Spleen (tissue), 11 donors: ENCODE measurements around the gene SPINT2. TPM values are rescaled to one million over a fixed set of nuclear protein-coding genes. Genes with fewer than 3 reads are reported as not detected.
A peak's percentile ranks its signal among the peaks of the same experiment; 100 is the strongest.
"Not testable (repeated sequence)": the region's sequence is repeated elsewhere in the genome, so short reads cannot be mapped to it uniquely, and the experiment has no call there.

Experiments used
- DNase-seq: peaks from one replicate; pipeline ENCODE4 v3.0.0-alpha.2; 2020
- H3K27ac ChIP-seq, 8 donors: fragments of 200-600 bp; sonication (generic) in 7 of 8; 1 replicate in 4 of 8; 2 replicates in 4 of 8; pipeline versions ENCODE4 v1.5.0 to v1.8.0; 2016 to 2021; ENCODE audit warnings: inconsistent platforms in 4 of 8, mild to moderate bottlenecking in 4 of 8, moderate library complexity in 1 of 8
- H3K27me3 ChIP-seq, 7 donors: fragments of 200-600 bp; sonication (generic) in 6 of 7; replicated peaks in 1 of 7; 1 replicate in 4 of 7; 2 replicates in 3 of 7; pipeline versions ENCODE4 v1.5.0 to v1.8.0; 2016 to 2021; ENCODE audit warnings: inconsistent platforms in 3 of 7, mild to moderate bottlenecking in 1 of 7
- H3K36me3 ChIP-seq, 6 donors: fragments of 200-600 bp; sonication (generic) in 5 of 6; 1 replicate in 4 of 6; 2 replicates in 2 of 6; pipeline versions ENCODE4 v1.5.0 to v1.8.0; 2016 to 2021; ENCODE audit warnings: inconsistent platforms in 2 of 6
- H3K4me1 ChIP-seq, 6 donors: fragments of 200-600 bp; sonication (generic) in 5 of 6; 1 replicate in 3 of 6; 2 replicates in 3 of 6; pipeline versions ENCODE4 v1.5.0 to v1.8.0; 2016 to 2021; ENCODE audit warnings: inconsistent platforms in 3 of 6
- H3K4me3 ChIP-seq, 8 donors: fragments of 200-600 bp; sonication (generic) in 7 of 8; 1 replicate in 4 of 8; 2 replicates in 4 of 8; pipeline versions ENCODE4 v1.5.0 to v1.8.0; 2016 to 2021; ENCODE audit warnings: inconsistent platforms in 4 of 8, mild to moderate bottlenecking in 4 of 8, moderate library complexity in 2 of 8
- H3K9me3 ChIP-seq, 8 donors: fragments of 200-600 bp; sonication (generic) in 7 of 8; 1 replicate in 4 of 8; 2 replicates in 4 of 8; pipeline versions ENCODE4 v1.5.0 to v1.8.0; 2016 to 2021; ENCODE audit warnings: inconsistent platforms in 4 of 8
- POLR2A ChIP-seq, 3 donors: fragments of 450-650 bp; IDR thresholded peaks; one replicate each; pipeline ENCODE4 v1.5.1; 2017; ENCODE audit warnings: antibody characterized with exemption in 3 of 3, mild to moderate bottlenecking in 1 of 3
- POLR2AphosphoS5 ChIP-seq, 3 donors: sonication (generic); formaldehyde crosslinking; IDR thresholded peaks; one replicate each; pipeline ENCODE4 v1.5.1; 2017; ENCODE audit warnings: antibody characterized with exemption in 3 of 3
- WGBS, 5 donors: extraction: QIAGEN DNeasy Blood & Tissue Kit in 3 of 5; methylation state at CpG; one replicate each; pipeline versions ENCODE4 v1.1.5 to v1.1.7; 2013 to 2018; 5-methylcytosine and 5-hydroxymethylcytosine counted together
- intact Hi-C: fragments of 100-400 bp; cut with DNase I; formaldehyde crosslinking; loops from one replicate; pipeline ENCODE4 v1.15.0; 2023; ENCODE audit warnings: low total_unique reads
- polyA plus RNA-seq, 3 donors: library from polyadenylated mRNA; stranded (reverse); fragments of 200-250 nt; gene quantifications; one replicate each; pipeline ENCODE4 v1.2.1, GENCODE V29; 2013
- total RNA-seq, 7 donors: library from RNA; depleted of rRNA in 3 of 7; stranded (reverse); fragments of >200 nt in 3 of 7; fragmentation: NEBNext Ultra II Directional in 4 of 7; extraction: Animal tissue kit (Norgen Biotek cat#: 25700) in 4 of 7; gene quantifications; one replicate each; pipeline versions ENCODE4 v1.1.0 to v1.2.1, GENCODE V29; 2016 to 2021
- TF ChIP-seq, protein P1 (sequence below), 11 experiments: fragments of 200-600 bp in 7 of 11; fragments of 450-650 bp in 4 of 11; sonication (generic) in 4 of 11; IDR thresholded peaks in 8 of 11; conservative IDR thresholded peaks in 3 of 11; 1 replicate in 7 of 11; 2 replicates in 4 of 11; pipeline versions ENCODE4 v1.4.0 to v1.8.0; 2016 to 2021; ENCODE audit warnings: antibody characterized with exemption in 11 of 11, inconsistent platforms in 4 of 11, mild to moderate bottlenecking in 1 of 11
- donor health status: healthy with polysubstance abuse.
- donor health status: DM: no; HTN: no; CAD: no; lungs with moderate emphysema.
- donor health status: DM: no; HTN: no; CAD: no.
- donor health status: Bipolar disorder and iron deficiency.
- donor health status: healthy.
- donor health status: DM: no; HTN: no; CAD: no.
- donor health status: DM: yes; HTN: yes; CAD: no.

SPINT2 gene
- total and polyA plus RNA-seq, 10 donors, result 41.2 to 87.8 (median 64.4) TPM

DNA sequence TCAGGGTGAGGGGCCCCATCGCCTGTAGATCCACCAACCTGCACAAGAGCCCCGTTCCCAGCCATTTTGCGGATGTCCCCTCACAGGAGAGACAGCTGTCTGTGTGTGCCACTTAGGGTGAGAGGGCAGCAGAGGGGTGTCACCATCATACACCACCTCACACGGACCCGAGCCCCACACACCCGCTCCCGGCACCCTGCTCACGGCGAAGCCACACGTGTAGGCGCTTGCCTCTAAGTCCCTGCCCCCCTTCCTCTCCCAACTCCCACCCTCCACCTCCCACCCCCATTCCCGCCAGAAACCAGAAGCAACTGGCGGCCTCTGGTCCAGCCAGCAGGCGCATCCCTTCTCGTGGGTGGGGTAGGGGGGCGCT, 36.4 kb upstream of the SPINT2 start:
- whole genome bisulfite sequencing, 5 donors, result 9 to 15% (median 13%) methylated on average over 15 to 16 of the region's 16 CpGs
- no peaks in the 10 kb centered on the region for H3K9me3 ChIP-seq
- peak overlapping the region in 1 of 8 donors; percentile 54 for H3K4me3 ChIP-seq
- no peaks in the 10 kb centered on the region for H3K36me3 ChIP-seq
- intact Hi-C loops, result loop anchor here (10.0 kb wide), 1 partner anchor 323 kb away; the partner anchor contains the start of genes SIPA1L3 and WDR87
- peaks cover 11 to 100% (median 82%) of the 10 kb centered on the region in 7 donors for H3K27me3 ChIP-seq
- no peak overlapping the region for H3K27ac ChIP-seq
- TF ChIP-seq POLR2A (IDR thresholded peaks at IDR 0.05), result no peak
- TF ChIP-seq, protein P1, sequence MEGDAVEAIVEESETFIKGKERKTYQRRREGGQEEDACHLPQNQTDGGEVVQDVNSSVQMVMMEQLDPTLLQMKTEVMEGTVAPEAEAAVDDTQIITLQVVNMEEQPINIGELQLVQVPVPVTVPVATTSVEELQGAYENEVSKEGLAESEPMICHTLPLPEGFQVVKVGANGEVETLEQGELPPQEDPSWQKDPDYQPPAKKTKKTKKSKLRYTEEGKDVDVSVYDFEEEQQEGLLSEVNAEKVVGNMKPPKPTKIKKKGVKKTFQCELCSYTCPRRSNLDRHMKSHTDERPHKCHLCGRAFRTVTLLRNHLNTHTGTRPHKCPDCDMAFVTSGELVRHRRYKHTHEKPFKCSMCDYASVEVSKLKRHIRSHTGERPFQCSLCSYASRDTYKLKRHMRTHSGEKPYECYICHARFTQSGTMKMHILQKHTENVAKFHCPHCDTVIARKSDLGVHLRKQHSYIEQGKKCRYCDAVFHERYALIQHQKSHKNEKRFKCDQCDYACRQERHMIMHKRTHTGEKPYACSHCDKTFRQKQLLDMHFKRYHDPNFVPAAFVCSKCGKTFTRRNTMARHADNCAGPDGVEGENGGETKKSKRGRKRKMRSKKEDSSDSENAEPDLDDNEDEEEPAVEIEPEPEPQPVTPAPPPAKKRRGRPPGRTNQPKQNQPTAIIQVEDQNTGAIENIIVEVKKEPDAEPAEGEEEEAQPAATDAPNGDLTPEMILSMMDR (IDR thresholded peaks at IDR 0.05 in 8 of 11, conservative IDR thresholded peaks at IDR 0.05 in 3 of 11), result no peak
- no peak for TF ChIP-seq POLR2AphosphoS5 (IDR thresholded peaks at IDR 0.05)
- peaks cover 7 to 39% (median 28%) of the 10 kb centered on the region in 6 donors for H3K4me1 ChIP-seq
- no peak for DNase-seq

DNA sequence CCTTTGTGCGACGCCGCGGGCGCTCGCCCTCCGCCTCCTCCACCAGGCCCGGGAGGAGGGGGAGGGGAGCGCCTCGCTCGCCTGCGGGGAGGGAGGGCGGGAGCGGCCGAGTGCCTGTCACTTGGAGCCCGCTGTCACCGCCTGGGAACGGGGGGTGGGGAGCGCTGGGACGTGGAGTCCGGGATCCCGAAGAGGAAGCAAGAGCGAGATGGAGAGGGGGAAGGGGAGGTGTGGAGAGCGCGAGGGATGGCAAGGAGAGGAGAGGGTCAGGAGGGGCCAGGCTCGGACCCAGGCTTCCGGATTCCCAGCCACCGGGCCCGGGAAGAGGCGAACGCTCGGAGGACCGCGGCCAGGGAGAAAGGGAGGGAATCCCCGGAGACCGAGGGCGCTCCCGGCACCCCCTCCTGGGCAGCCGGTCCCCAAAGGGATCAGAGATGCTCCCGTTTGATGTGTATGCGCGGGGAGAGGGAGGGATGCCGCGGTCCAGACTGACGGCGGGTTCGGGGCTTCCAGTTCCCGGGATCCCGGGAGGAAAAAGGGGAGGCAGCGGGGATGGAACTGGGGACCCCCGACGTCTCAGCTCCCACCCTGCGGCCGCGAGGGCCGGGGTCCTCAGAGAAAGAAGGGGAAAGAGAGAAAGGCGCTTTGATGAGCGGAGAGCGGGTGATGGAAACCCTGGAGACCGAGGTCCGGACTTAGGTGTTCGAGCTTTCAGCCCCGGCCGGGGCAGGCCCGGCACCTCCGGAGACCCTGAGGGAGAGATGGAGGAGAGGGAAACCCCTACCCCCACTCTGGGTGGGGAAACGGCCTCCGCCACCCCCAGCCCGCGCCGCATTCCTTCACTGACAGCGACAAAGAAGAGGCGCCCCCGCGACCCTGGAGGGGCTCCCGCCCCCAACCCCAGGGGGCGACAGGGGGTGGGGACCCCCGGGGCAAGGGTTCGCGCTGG, 35.6 kb upstream of the SPINT2 start:
- intact Hi-C loops, result loop anchor here (10.0 kb wide), 1 partner anchor 324 kb away; the partner anchor contains the start of genes SIPA1L3 and WDR87
- WGBS, 5 donors, result 2 to 3% (median 2%) methylated on average over 61 to 80 of the region's 80 CpGs
- DNase-seq, result no peak
- H3K36me3 ChIP-seq, result no peaks in the 10 kb centered on the region
- no peak overlapping the region for H3K27ac ChIP-seq
- peaks cover 7 to 35% (median 24%) of the 10 kb centered on the region in 6 donors for H3K4me1 ChIP-seq
- TF ChIP-seq POLR2AphosphoS5 (IDR thresholded peaks at IDR 0.05) (no peak), POLR2A (IDR thresholded peaks at IDR 0.05) (no peak)
- TF ChIP-seq, protein P1 (IDR thresholded peaks at IDR 0.05 in 8 of 11, conservative IDR thresholded peaks at IDR 0.05 in 3 of 11), result no peak
- H3K4me3 ChIP-seq, result peak overlapping the region in 3 of 8 donors; percentile 10 to 54 (median 14)
- peaks cover 11 to 100% (median 76%) of the 10 kb centered on the region in 7 donors for H3K27me3 ChIP-seq
- H3K9me3 ChIP-seq, result no peaks in the 10 kb centered on the region

DNA sequence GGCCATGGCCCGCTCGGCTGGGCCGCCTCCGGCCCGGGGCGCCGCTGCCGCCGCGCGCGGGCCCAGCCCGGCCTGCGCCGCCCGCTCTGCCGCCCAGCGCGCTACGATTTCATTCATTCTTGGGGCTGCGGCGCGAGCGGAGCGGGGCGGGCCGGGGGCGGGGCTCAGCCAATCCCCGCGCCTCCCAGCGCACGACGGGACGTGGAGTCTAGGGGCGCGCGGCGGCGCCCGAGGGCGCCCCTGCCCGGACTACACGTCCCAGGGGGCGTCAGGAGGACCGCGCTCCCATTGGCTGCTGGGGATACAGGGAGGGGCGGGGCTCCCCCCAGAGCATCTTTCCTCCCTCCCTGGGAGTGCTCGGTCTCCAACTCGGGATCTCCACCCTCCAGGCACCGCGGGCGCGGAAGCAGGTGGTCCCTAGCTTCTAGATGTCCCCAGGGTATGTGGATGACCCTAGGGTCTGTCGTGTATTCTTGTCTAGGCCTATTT, 34.7 kb upstream of the SPINT2 start:
- DNase-seq, result peak; percentile 81

DNA sequence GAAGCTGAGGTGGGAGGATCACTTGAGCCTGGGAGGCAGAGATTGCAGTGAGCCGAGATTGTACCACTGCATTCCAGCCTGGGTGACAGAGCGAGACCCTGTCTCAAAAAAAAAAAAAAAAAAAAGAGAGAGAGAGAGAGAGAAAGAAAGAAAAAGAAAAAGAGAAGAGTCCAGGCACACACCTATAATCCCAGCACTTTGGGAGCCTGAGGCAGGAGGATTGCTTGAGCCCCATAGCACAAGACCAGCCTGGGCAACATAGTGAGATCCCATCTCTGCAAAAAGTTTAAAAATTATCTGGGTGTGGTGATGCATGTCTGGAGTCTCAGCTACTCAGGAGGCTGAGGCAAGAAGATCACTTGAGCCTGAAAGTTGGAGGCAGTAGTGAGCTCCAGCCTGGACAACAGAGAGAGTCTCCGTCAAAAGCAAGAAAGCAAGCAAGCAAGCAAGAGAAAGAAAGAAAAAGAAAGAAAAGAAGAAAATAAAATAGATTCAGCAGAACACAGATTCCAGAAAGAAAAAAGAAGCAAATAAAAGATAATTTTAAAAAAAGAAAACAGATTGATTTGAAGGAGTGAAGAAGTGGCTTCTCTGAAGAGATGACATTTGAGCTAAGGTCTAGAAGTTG, 33.8 kb upstream of the SPINT2 start:
- DNase-seq, H3K36me3 ChIP-seq, H3K27ac ChIP-seq, intact Hi-C loops, H3K9me3 ChIP-seq, H3K4me3 ChIP-seq: not testable (repeated sequence)
- Histone ChIP-seq H3K27me3 (peaks cover 11 to 84% (median 58%) of the 10 kb centered on the region in 7 donors), H3K4me1 (peaks cover 7 to 28% (median 19%) of the 10 kb centered on the region in 6 donors)
- 49 to 84% (median 76%) methylated on average over 3 of the region's 3 CpGs for WGBS, 5 donors

More for the DNA sequence above, 34.7 kb upstream of the SPINT2 start:
- H3K36me3 ChIP-seq, result no peaks in the 10 kb centered on the region
- H3K27me3 ChIP-seq, result peaks cover 11 to 94% (median 67%) of the 10 kb centered on the region in 7 donors
- no peak overlapping the region for H3K27ac ChIP-seq
- intact Hi-C loops, result loop anchor here (10.0 kb wide), 1 partner anchor 325 kb away; the partner anchor contains the start of genes SIPA1L3 and WDR87
- WGBS, 5 donors, result 0 to 2% (median 1%) methylated on average over 6 to 54 of the region's 54 CpGs
- H3K9me3 ChIP-seq, result no peaks in the 10 kb centered on the region
- TF ChIP-seq POLR2AphosphoS5 (IDR thresholded peaks at IDR 0.05) (peak in 2 of 3 donors; percentile 8 to 15), POLR2A (IDR thresholded peaks at IDR 0.05) (no peak)
- peak overlapping the region in 1 of 8 donors; percentile 54 for H3K4me3 ChIP-seq
- peaks cover 7 to 29% (median 19%) of the 10 kb centered on the region in 6 donors for H3K4me1 ChIP-seq
